Measurements from ENCODE around the gene PUM1.
A peak's percentile ranks its signal among the peaks of the same experiment; 100 is the strongest.

Gene PUM1

GRCh38 chr1:31031330-31032143 is 34.0 kb downstream of the PUM1 start:
- H3K4me3 Mint-ChIP-seq: no peak overlapping the region
- H3K27ac Mint-ChIP-seq: no peak overlapping the region
- H3K36me3 Mint-ChIP-seq (ENCODE audit: low read depth): peaks cover 41% of the 10 kb centered on the region
- intact Hi-C loops (cut with micrococcal nuclease): no loop called here
- no peaks in the 10 kb centered on the region for H3K27me3 Mint-ChIP-seq
- H3K4me1 Mint-ChIP-seq (ENCODE audit: low read depth): peaks cover 68% of the 10 kb centered on the region
- H3K9me3 Mint-ChIP-seq: no peaks in the 10 kb centered on the region

GRCh38 chr1:31029026-31029425 is 36.5 kb downstream of the PUM1 start:
- intact Hi-C loops (cut with micrococcal nuclease): no loop called here
- Mint-ChIP-seq H3K9me3 (no peaks in the 10 kb centered on the region), H3K27ac (peak overlapping the region; percentile 70), H3K4me3 (no peak overlapping the region), H3K36me3 (ENCODE audit: low read depth) (peaks cover 39% of the 10 kb centered on the region), H3K4me1 (ENCODE audit: low read depth) (peaks cover 61% of the 10 kb centered on the region), H3K27me3 (no peaks in the 10 kb centered on the region)

- intact Hi-C loops (cut with micrococcal nuclease): no loop called here
- Mint-ChIP-seq H3K4me3 (no peak overlapping the region), H3K4me1 (ENCODE audit: low read depth) (peaks cover 55% of the 10 kb centered on the region), H3K9me3 (no peaks in the 10 kb centered on the region), H3K27me3 (no peaks in the 10 kb centered on the region), H3K27ac (peak overlapping the region; percentile 70), H3K36me3 (ENCODE audit: low read depth) (peaks cover 41% of the 10 kb centered on the region)
Measured at GRCh38 chr1:31027693-31028526, 37.6 kb downstream of the PUM1 start.

- no peak overlapping the region for H3K27ac Mint-ChIP-seq
- H3K4me1 Mint-ChIP-seq (ENCODE audit: low read depth): peaks cover 47% of the 10 kb centered on the region
- no peaks in the 10 kb centered on the region for H3K27me3 Mint-ChIP-seq
- H3K4me3 Mint-ChIP-seq: no peak overlapping the region
- no peaks in the 10 kb centered on the region for H3K9me3 Mint-ChIP-seq
- intact Hi-C loops (cut with micrococcal nuclease): loop anchor here (5.0 kb wide), 1 partner anchor 35 kb away; no protein-coding TSS in a partner anchor
- peaks cover 58% of the 10 kb centered on the region for H3K36me3 Mint-ChIP-seq (ENCODE audit: low read depth)
Measured at GRCh38 chr1:31022259-31022658, 43.3 kb downstream of the PUM1 start.

- Mint-ChIP-seq H3K4me1 (ENCODE audit: low read depth) (peaks cover 36% of the 10 kb centered on the region), H3K36me3 (ENCODE audit: low read depth) (peaks cover 52% of the 10 kb centered on the region), H3K4me3 (no peak overlapping the region), H3K27ac (no peak overlapping the region), H3K9me3 (no peaks in the 10 kb centered on the region), H3K27me3 (no peaks in the 10 kb centered on the region)
- intact Hi-C loops (cut with micrococcal nuclease): loop anchor here (5.0 kb wide), 1 partner anchor 37 kb away; no protein-coding TSS in a partner anchor
Measured at GRCh38 chr1:31020007-31020790, 45.3 kb downstream of the PUM1 start.

- Mint-ChIP-seq H3K27me3 (no peaks in the 10 kb centered on the region), H3K27ac (no peak overlapping the region), H3K36me3 (ENCODE audit: low read depth) (peaks cover 52% of the 10 kb centered on the region)
Measured at GRCh38 chr1:31019401-31019800, 46.1 kb downstream of the PUM1 start.

GRCh38 chr1:31016868-31017267 is 48.6 kb downstream of the PUM1 start:
- peaks cover 32% of the 10 kb centered on the region for H3K36me3 Mint-ChIP-seq (ENCODE audit: low read depth)
- no peaks in the 10 kb centered on the region for H3K9me3 Mint-ChIP-seq
- intact Hi-C loops (cut with micrococcal nuclease): no loop called here
- no peaks in the 10 kb centered on the region for H3K27me3 Mint-ChIP-seq
- H3K27ac Mint-ChIP-seq: no peak overlapping the region
- H3K4me3 Mint-ChIP-seq: no peak overlapping the region
- peaks cover 38% of the 10 kb centered on the region for H3K4me1 Mint-ChIP-seq (ENCODE audit: low read depth)

More at GRCh38 chr1:31019401-31019800, 46.1 kb downstream of the PUM1 start:
- intact Hi-C loops (cut with micrococcal nuclease): no loop called here
- Mint-ChIP-seq H3K9me3 (no peaks in the 10 kb centered on the region), H3K4me3 (no peak overlapping the region), H3K4me1 (ENCODE audit: low read depth) (peaks cover 36% of the 10 kb centered on the region)

GRCh38 chr1:31013187-31013864 is 52.2 kb downstream of the PUM1 start:
- no peak overlapping the region for H3K27ac Mint-ChIP-seq
- H3K36me3 Mint-ChIP-seq (ENCODE audit: low read depth): peaks cover 23% of the 10 kb centered on the region
- H3K27me3 Mint-ChIP-seq: no peaks in the 10 kb centered on the region
- peaks cover 27% of the 10 kb centered on the region for H3K4me1 Mint-ChIP-seq (ENCODE audit: low read depth)
- intact Hi-C loops (cut with micrococcal nuclease): no loop called here
- no peaks in the 10 kb centered on the region for H3K9me3 Mint-ChIP-seq
- no peak overlapping the region for H3K4me3 Mint-ChIP-seq

- no peak overlapping the region for H3K4me3 Mint-ChIP-seq
- intact Hi-C loops (cut with micrococcal nuclease): no loop called here
- H3K27me3 Mint-ChIP-seq: no peaks in the 10 kb centered on the region
Measured at GRCh38 chr1:31012210-31012924, 53.1 kb downstream of the PUM1 start.

GRCh38 chr1:31011719-31012118 is 53.8 kb downstream of the PUM1 start:
- Mint-ChIP-seq H3K4me3 (no peak overlapping the region), H3K27me3 (no peaks in the 10 kb centered on the region), H3K36me3 (ENCODE audit: low read depth) (peaks cover 21% of the 10 kb centered on the region), H3K4me1 (ENCODE audit: low read depth) (peaks cover 37% of the 10 kb centered on the region), H3K9me3 (no peaks in the 10 kb centered on the region), H3K27ac (no peak overlapping the region)
- intact Hi-C loops (cut with micrococcal nuclease): no loop called here

More at GRCh38 chr1:31012210-31012924, 53.1 kb downstream of the PUM1 start:
- H3K4me1 Mint-ChIP-seq (ENCODE audit: low read depth): peaks cover 37% of the 10 kb centered on the region
- no peak overlapping the region for H3K27ac Mint-ChIP-seq
- no peaks in the 10 kb centered on the region for H3K9me3 Mint-ChIP-seq
- peaks cover 27% of the 10 kb centered on the region for H3K36me3 Mint-ChIP-seq (ENCODE audit: low read depth)

- no peaks in the 10 kb centered on the region for H3K9me3 Mint-ChIP-seq
- no peak overlapping the region for H3K27ac Mint-ChIP-seq
- H3K36me3 Mint-ChIP-seq (ENCODE audit: low read depth): peaks cover 30% of the 10 kb centered on the region
- no peak overlapping the region for H3K4me3 Mint-ChIP-seq
- H3K27me3 Mint-ChIP-seq: no peaks in the 10 kb centered on the region
- intact Hi-C loops (cut with micrococcal nuclease): no loop called here
- peaks cover 37% of the 10 kb centered on the region for H3K4me1 Mint-ChIP-seq (ENCODE audit: low read depth)
Measured at GRCh38 chr1:31010086-31010989, 55.2 kb downstream of the PUM1 start.

GRCh38 chr1:31007462-31007991 is 58.0 kb downstream of the PUM1 start:
- Mint-ChIP-seq H3K4me1 (ENCODE audit: low read depth) (peaks cover 28% of the 10 kb centered on the region), H3K9me3 (no peaks in the 10 kb centered on the region), H3K4me3 (no peak overlapping the region), H3K36me3 (ENCODE audit: low read depth) (peaks cover 58% of the 10 kb centered on the region), H3K27me3 (no peaks in the 10 kb centered on the region), H3K27ac (no peak overlapping the region)
- intact Hi-C loops (cut with micrococcal nuclease): no loop called here

Data from dendritic cell treated with granulocyte-macrophage colony-stimulating factor and Interleukin-4, amounts not matched to agents 40 ng/mL and 50 ng/mL, for 4 days (primary cell).